ENCODE data around the gene MCM6.

Gene MCM6

DNA sequence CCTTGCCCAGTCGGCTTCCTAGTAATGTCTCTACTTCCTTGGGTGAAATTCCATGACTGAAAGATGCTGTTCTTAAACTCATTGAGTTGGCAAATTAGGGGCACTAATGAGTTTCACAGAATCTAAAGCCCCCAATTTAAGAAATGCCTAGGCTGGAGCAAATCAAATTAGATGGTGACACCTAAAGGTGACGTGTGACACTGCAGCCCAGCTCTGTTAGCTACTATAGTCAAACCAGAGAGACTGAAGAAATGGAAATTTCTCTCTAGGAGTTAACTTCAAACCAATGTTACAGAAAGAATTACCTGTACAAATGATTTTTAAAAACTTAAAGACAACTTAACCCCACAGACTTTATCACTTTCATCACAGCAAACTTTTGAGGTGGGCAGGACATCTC, 76.5 kb downstream of the MCM6 start:
- TF ChIP-seq TOX (CRISPR knock-in tag; IDR thresholded peaks at IDR 0.05; ENCODE audit: borderline replicate concordance): no peak
- TF ChIP-seq OSR1 (CRISPR knock-in tag; IDR thresholded peaks at IDR 0.05): no peak
- TF ChIP-seq CREB5 (CRISPR knock-in tag; IDR thresholded peaks at IDR 0.05; ENCODE audit: low read depth): no peak
- no peak for TF ChIP-seq PPARA (CRISPR knock-in tag; IDR thresholded peaks at IDR 0.05; ENCODE audit: borderline replicate concordance)
- no peak for TF ChIP-seq ZNF565 (CRISPR knock-in tag; conservative IDR thresholded peaks at IDR 0.05; ENCODE audit: low read depth)
- TF ChIP-seq, protein P1, sequence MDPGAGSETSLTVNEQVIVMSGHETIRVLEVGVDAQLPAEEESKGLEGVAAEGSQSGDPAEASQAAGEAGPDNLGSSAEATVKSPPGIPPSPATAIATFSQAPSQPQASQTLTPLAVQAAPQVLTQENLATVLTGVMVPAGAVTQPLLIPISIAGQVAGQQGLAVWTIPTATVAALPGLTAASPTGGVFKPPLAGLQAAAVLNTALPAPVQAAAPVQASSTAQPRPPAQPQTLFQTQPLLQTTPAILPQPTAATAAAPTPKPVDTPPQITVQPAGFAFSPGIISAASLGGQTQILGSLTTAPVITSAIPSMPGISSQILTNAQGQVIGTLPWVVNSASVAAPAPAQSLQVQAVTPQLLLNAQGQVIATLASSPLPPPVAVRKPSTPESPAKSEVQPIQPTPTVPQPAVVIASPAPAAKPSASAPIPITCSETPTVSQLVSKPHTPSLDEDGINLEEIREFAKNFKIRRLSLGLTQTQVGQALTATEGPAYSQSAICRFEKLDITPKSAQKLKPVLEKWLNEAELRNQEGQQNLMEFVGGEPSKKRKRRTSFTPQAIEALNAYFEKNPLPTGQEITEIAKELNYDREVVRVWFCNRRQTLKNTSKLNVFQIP (CRISPR knock-in tag; IDR thresholded peaks at IDR 0.05; ENCODE audit: borderline replicate concordance, low read depth): no peak
- TF ChIP-seq, protein P2, sequence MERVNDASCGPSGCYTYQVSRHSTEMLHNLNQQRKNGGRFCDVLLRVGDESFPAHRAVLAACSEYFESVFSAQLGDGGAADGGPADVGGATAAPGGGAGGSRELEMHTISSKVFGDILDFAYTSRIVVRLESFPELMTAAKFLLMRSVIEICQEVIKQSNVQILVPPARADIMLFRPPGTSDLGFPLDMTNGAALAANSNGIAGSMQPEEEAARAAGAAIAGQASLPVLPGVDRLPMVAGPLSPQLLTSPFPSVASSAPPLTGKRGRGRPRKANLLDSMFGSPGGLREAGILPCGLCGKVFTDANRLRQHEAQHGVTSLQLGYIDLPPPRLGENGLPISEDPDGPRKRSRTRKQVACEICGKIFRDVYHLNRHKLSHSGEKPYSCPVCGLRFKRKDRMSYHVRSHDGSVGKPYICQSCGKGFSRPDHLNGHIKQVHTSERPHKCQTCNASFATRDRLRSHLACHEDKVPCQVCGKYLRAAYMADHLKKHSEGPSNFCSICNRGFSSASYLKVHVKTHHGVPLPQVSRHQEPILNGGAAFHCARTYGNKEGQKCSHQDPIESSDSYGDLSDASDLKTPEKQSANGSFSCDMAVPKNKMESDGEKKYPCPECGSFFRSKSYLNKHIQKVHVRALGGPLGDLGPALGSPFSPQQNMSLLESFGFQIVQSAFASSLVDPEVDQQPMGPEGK (CRISPR knock-in tag; IDR thresholded peaks at IDR 0.05; ENCODE audit: borderline replicate concordance): no peak
- no peak for TF ChIP-seq BACH2 (CRISPR knock-in tag; IDR thresholded peaks at IDR 0.05; ENCODE audit: borderline replicate concordance)
- TF ChIP-seq SNAI2 (CRISPR knock-in tag; IDR thresholded peaks at IDR 0.05): no peak
- ATAC-seq: no peak

DNA sequence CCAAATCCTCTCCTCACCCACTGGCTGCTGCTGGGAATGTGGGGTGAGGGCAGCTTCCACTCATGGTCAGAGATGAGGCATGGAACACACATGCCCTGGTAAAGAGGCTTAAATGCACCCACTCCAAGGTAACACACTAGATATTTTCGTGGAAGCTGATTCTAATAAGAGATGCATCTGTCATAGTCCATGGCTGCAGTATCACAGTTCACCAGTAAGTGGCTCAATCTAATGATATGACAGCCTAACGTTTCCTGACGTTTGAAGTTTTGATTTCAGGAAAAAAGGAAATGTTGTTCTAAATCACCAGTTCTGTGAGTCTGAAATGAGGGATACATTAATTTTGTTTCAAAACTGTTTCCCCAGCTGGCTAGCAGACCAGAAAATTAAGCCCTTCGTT, 77.5 kb downstream of the MCM6 start:
- TF ChIP-seq CSDC2 (CRISPR knock-in tag; IDR thresholded peaks at IDR 0.05) (no peak), ZFP3 (CRISPR knock-in tag; IDR thresholded peaks at IDR 0.05) (no peak), TCF4 (CRISPR knock-in tag; IDR thresholded peaks at IDR 0.05; ENCODE audit: borderline replicate concordance) (no peak), ZNF565 (CRISPR knock-in tag; conservative IDR thresholded peaks at IDR 0.05; ENCODE audit: low read depth) (no peak), ISL1 (CRISPR knock-in tag; IDR thresholded peaks at IDR 0.05) (no peak), BACH2 (CRISPR knock-in tag; IDR thresholded peaks at IDR 0.05; ENCODE audit: borderline replicate concordance) (no peak), ZNF70 (CRISPR knock-in tag; IDR thresholded peaks at IDR 0.05) (no peak), ZFP30 (CRISPR knock-in tag; IDR thresholded peaks at IDR 0.05) (no peak)
- TF ChIP-seq, protein P1 (CRISPR knock-in tag; IDR thresholded peaks at IDR 0.05; ENCODE audit: borderline replicate concordance, low read depth): no peak
- TF ChIP-seq, protein P3, sequence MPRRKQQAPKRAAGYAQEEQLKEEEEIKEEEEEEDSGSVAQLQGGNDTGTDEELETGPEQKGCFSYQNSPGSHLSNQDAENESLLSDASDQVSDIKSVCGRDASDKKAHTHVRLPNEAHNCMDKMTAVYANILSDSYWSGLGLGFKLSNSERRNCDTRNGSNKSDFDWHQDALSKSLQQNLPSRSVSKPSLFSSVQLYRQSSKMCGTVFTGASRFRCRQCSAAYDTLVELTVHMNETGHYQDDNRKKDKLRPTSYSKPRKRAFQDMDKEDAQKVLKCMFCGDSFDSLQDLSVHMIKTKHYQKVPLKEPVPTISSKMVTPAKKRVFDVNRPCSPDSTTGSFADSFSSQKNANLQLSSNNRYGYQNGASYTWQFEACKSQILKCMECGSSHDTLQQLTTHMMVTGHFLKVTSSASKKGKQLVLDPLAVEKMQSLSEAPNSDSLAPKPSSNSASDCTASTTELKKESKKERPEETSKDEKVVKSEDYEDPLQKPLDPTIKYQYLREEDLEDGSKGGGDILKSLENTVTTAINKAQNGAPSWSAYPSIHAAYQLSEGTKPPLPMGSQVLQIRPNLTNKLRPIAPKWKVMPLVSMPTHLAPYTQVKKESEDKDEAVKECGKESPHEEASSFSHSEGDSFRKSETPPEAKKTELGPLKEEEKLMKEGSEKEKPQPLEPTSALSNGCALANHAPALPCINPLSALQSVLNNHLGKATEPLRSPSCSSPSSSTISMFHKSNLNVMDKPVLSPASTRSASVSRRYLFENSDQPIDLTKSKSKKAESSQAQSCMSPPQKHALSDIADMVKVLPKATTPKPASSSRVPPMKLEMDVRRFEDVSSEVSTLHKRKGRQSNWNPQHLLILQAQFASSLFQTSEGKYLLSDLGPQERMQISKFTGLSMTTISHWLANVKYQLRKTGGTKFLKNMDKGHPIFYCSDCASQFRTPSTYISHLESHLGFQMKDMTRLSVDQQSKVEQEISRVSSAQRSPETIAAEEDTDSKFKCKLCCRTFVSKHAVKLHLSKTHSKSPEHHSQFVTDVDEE (CRISPR knock-in tag; IDR thresholded peaks at IDR 0.05): no peak
- ATAC-seq: peak; percentile 36; the same call in 1 of the 3 replicates

- no peak for ATAC-seq
- TF ChIP-seq RARB (CRISPR knock-in tag; IDR thresholded peaks at IDR 0.05) (no peak), CREB5 (CRISPR knock-in tag; IDR thresholded peaks at IDR 0.05; ENCODE audit: low read depth) (no peak), ESRRG (CRISPR knock-in tag; IDR thresholded peaks at IDR 0.05) (no peak), OSR1 (CRISPR knock-in tag; IDR thresholded peaks at IDR 0.05) (no peak), ZNF8 (CRISPR knock-in tag; IDR thresholded peaks at IDR 0.05) (no peak), ZNF565 (CRISPR knock-in tag; conservative IDR thresholded peaks at IDR 0.05; ENCODE audit: low read depth) (no peak), ISL1 (CRISPR knock-in tag; IDR thresholded peaks at IDR 0.05) (no peak)
- TF ChIP-seq, protein P3 (CRISPR knock-in tag; IDR thresholded peaks at IDR 0.05): no peak
- TF ChIP-seq, protein P4, sequence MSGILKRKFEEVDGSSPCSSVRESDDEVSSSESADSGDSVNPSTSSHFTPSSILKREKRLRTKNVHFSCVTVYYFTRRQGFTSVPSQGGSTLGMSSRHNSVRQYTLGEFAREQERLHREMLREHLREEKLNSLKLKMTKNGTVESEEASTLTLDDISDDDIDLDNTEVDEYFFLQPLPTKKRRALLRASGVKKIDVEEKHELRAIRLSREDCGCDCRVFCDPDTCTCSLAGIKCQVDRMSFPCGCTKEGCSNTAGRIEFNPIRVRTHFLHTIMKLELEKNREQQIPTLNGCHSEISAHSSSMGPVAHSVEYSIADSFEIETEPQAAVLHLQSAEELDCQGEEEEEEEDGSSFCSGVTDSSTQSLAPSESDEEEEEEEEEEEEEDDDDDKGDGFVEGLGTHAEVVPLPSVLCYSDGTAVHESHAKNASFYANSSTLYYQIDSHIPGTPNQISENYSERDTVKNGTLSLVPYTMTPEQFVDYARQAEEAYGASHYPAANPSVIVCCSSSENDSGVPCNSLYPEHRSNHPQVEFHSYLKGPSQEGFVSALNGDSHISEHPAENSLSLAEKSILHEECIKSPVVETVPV (CRISPR knock-in tag; IDR thresholded peaks at IDR 0.05): no peak
- TF ChIP-seq, protein P1 (CRISPR knock-in tag; IDR thresholded peaks at IDR 0.05; ENCODE audit: borderline replicate concordance, low read depth): no peak
Measured at GRCh38 chr2:135798275-135798705, 78.0 kb downstream of the MCM6 start.
